Ishikawa (cell line): ENCODE results near the gene ALDH3A2.

Experiments
- CEBPB ChIP-seq: IDR thresholded peaks from 2 replicates; pipeline ENCODE4 v1.6.1; 2012
- CREB1 ChIP-seq: IDR thresholded peaks from 2 replicates; pipeline ENCODE4 v1.6.1; 2012; ENCODE audit warnings: low read depth
- EGR1 ChIP-seq: IDR thresholded peaks from 2 replicates; pipeline ENCODE4 v1.6.1; 2012
- EP300 ChIP-seq: IDR thresholded peaks from 2 replicates; pipeline ENCODE4 v1.6.1; 2012; ENCODE audit warnings: borderline replicate concordance
- FOXM1 ChIP-seq: IDR thresholded peaks from 2 replicates; pipeline ENCODE4 v1.6.1; 2012; ENCODE audit warnings: low read depth, borderline replicate concordance
- NFIC ChIP-seq: IDR thresholded peaks from 2 replicates; pipeline ENCODE4 v1.6.1; 2012
- RAD21 ChIP-seq: IDR thresholded peaks from 2 replicates; pipeline ENCODE4 v1.6.1; 2012; ENCODE audit warnings: low read depth
- REST ChIP-seq: IDR thresholded peaks from 2 replicates; pipeline ENCODE4 v1.6.1; 2012; ENCODE audit warnings: low read depth, mild to moderate bottlenecking
- TAF1 ChIP-seq: IDR thresholded peaks from 2 replicates; pipeline ENCODE4 v1.6.1; 2012; ENCODE audit warnings: low read depth, mild to moderate bottlenecking
- TCF12 ChIP-seq: IDR thresholded peaks from 2 replicates; pipeline ENCODE4 v1.6.1; 2012; ENCODE audit warnings: low read depth
- TEAD4 ChIP-seq: IDR thresholded peaks from 2 replicates; pipeline ENCODE4 v1.6.1; 2012
- YY1 ChIP-seq: IDR thresholded peaks from 2 replicates; pipeline ENCODE4 v1.6.1; 2012; ENCODE audit warnings: low read depth
- ZBTB7A ChIP-seq: IDR thresholded peaks from 2 replicates; pipeline ENCODE4 v1.6.1; 2012; ENCODE audit warnings: low read depth
- TF ChIP-seq, protein P1 (sequence below): IDR thresholded peaks from 2 replicates; pipeline ENCODE4 v1.6.1; 2012
- TF ChIP-seq, protein P2 (sequence below): IDR thresholded peaks from 2 replicates; pipeline ENCODE4 v1.6.1; 2012

ALDH3A2 gene

GRCh38 chr17:19708431-19709175 is 60.1 kb downstream of the ALDH3A2 start:
- no peak for TF ChIP-seq TEAD4
- TF ChIP-seq, protein P1, sequence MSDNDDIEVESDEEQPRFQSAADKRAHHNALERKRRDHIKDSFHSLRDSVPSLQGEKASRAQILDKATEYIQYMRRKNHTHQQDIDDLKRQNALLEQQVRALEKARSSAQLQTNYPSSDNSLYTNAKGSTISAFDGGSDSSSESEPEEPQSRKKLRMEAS = no peak

- TF ChIP-seq ZBTB7A = no peak
- TF ChIP-seq RAD21 = no peak
- TF ChIP-seq CEBPB = no peak
- TF ChIP-seq, protein P2, sequence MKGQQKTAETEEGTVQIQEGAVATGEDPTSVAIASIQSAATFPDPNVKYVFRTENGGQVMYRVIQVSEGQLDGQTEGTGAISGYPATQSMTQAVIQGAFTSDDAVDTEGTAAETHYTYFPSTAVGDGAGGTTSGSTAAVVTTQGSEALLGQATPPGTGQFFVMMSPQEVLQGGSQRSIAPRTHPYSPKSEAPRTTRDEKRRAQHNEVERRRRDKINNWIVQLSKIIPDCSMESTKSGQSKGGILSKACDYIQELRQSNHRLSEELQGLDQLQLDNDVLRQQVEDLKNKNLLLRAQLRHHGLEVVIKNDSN = no peak
- no peak for TF ChIP-seq TCF12
- no peak for TF ChIP-seq EP300
Observed at GRCh38 chr17:19709841-19710240, 61.3 kb downstream of the ALDH3A2 start.

DNA sequence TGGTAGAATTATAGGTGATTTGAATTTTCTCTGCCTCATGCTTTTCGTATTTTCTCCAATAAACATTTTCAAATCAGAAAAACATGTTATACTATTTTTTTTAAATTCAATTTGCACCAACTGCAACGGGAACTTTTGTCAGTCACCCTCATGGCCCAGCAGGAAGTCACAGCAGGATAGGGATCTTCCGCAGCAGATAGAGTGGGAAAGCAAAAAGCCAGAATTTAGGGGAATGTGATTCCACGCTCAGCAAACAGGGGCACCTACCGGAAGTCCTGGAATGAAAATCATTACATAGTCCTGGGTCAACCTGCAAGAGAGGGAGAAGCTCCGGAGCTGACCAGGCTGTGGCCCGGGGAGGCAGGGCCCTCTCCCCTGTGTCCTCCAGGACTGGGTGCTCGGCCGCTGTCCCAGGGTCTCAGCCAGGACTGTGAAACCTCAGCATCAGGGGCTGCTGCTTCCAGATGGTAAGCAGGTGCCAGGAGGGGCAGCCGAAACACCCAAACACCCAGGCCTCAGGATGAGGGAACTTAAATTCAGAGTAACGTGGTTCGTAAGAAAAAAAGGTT is 64.0 kb downstream of the ALDH3A2 start:
- TF ChIP-seq RAD21 = no peak
- TF ChIP-seq, protein P1 = no peak
- no peak for TF ChIP-seq EP300

DNA sequence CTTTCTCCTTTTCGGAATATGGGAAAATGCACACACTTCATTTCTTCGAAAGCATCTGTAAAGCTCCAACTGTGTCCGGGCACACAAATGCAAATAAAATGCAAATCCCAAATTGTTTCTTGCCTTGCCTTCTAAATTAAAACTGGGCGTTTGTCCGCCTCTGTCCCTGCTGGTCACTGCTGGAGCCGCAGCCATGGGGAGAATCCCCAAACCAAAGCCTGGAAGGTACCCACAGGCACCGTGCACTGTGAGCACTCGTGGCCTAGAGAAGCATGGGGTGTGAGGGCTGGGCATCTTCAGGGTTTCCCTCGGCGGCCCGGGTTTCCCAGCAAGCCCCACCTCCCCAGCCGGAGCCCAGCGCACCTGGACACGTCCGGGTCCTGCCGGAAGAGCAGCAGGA is 64.9 kb downstream of the ALDH3A2 start:
- TF ChIP-seq, protein P1 = no peak
- TF ChIP-seq, protein P2 = no peak
- no peak for TF ChIP-seq REST
- TF ChIP-seq EGR1 = no peak
- no peak for TF ChIP-seq YY1
- TF ChIP-seq CEBPB = no peak
- TF ChIP-seq NFIC = no peak
- TF ChIP-seq RAD21 = no peak
- TF ChIP-seq CREB1 = no peak
- no peak for TF ChIP-seq FOXM1
- no peak for TF ChIP-seq ZBTB7A
- TF ChIP-seq TAF1 = no peak
- TF ChIP-seq TCF12 = no peak
- no peak for TF ChIP-seq TEAD4
- no peak for TF ChIP-seq EP300

- TF ChIP-seq, protein P2 = no peak
- no peak for TF ChIP-seq TAF1
- TF ChIP-seq TCF12 = no peak
- no peak for TF ChIP-seq ZBTB7A
- no peak for TF ChIP-seq EP300
- TF ChIP-seq RAD21 = no peak
- no peak for TF ChIP-seq NFIC
- TF ChIP-seq FOXM1 = no peak
- no peak for TF ChIP-seq TEAD4
- TF ChIP-seq REST = no peak
- no peak for TF ChIP-seq EGR1
- no peak for TF ChIP-seq CREB1
- TF ChIP-seq CEBPB = no peak
Observed at GRCh38 chr17:19713901-19714361, 65.4 kb downstream of the ALDH3A2 start.
